ENCODE results near the gene CCR5AS.
A peak's percentile ranks its signal among the peaks of the same experiment; 100 is the strongest.

CCR5AS gene

GRCh38 chr3:46361408-46362283 lies 45.2 kb downstream of the CCR5AS start (continued):
- TF ChIP-seq OVOL2 (CRISPR knock-in tag; IDR thresholded peaks at IDR 0.05; ENCODE audit: borderline replicate concordance): no peak

- POLR2A ChIA-PET: no interaction called here
- ATAC-seq: no peak
- Mint-ChIP-seq H3K27me3 (ENCODE audit: low read depth) (no peaks in the 10 kb centered on the region), H3K4me3 (no peak overlapping the region), H3K36me3 (no peaks in the 10 kb centered on the region), H3K27ac (no peak overlapping the region), H3K9me3 (peaks cover 5% of the 10 kb centered on the region; the same call in 1 of the 2 replicates), H3K4me1 (no peaks in the 10 kb centered on the region)
- peak; percentile 22 for DNase-seq (ENCODE audit: low spot score)
- CTCF ChIA-PET: interaction anchor here (1.5 kb wide), 1 partner anchor 8 kb away, joined by 3 read pairs; no protein-coding TSS in a partner anchor
- TF ChIP-seq CREB1 (CRISPR knock-in tag; IDR thresholded peaks at IDR 0.05) (no peak), ZNF416 (CRISPR knock-in tag; IDR thresholded peaks at IDR 0.05) (no peak), NFATC4 (CRISPR knock-in tag; IDR thresholded peaks at IDR 0.05) (no peak), PREB (CRISPR knock-in tag; IDR thresholded peaks at IDR 0.05; ENCODE audit: borderline replicate concordance) (no peak), AR (CRISPR knock-in tag; IDR thresholded peaks at IDR 0.05) (no peak), ZNF532 (CRISPR knock-in tag; IDR thresholded peaks at IDR 0.05; ENCODE audit: borderline replicate concordance) (no peak), ZNF423 (CRISPR knock-in tag; IDR thresholded peaks at IDR 0.05) (no peak), ZNF219 (CRISPR knock-in tag; IDR thresholded peaks at IDR 0.05; ENCODE audit: borderline replicate concordance) (no peak), FOXP4 (CRISPR knock-in tag; IDR thresholded peaks at IDR 0.05) (no peak), ZNF317 (CRISPR knock-in tag; IDR thresholded peaks at IDR 0.05; ENCODE audit: borderline replicate concordance, low read depth) (no peak), ESRRA (CRISPR knock-in tag; IDR thresholded peaks at IDR 0.05; ENCODE audit: borderline replicate concordance) (no peak), NR3C1 (CRISPR knock-in tag; conservative IDR thresholded peaks at IDR 0.05; ENCODE audit: low read depth) (no peak), USF1 (CRISPR knock-in tag; IDR thresholded peaks at IDR 0.05) (no peak), MXD4 (CRISPR knock-in tag; IDR thresholded peaks at IDR 0.05; ENCODE audit: borderline replicate concordance) (no peak), JAZF1 (CRISPR knock-in tag; IDR thresholded peaks at IDR 0.05) (no peak), NFE2L1 (CRISPR knock-in tag; IDR thresholded peaks at IDR 0.05) (no peak), FOXJ3 (CRISPR knock-in tag; IDR thresholded peaks at IDR 0.05; ENCODE audit: borderline replicate concordance) (no peak), E2F4 (CRISPR knock-in tag; IDR thresholded peaks at IDR 0.05; ENCODE audit: borderline replicate concordance, low read depth) (no peak), ZNF263 (CRISPR knock-in tag; IDR thresholded peaks at IDR 0.05; ENCODE audit: low read depth) (no peak)
These were observed 46.0 kb downstream of the CCR5AS start for GRCh38 chr3:46360907-46361306.
